Gastrocnemius medialis (tissue), 4 donors: ENCODE results near the gene VRK3.
"Not testable (repeated sequence)": the region's sequence is repeated elsewhere in the genome, so short reads cannot be mapped to it uniquely, and the experiment has no call there.

ENCODE experiments used
- CTCF ChIP-seq, 5 experiments: fragments of 450-650 bp in 3 of 5; fragments of 200-600 bp in 2 of 5; sonication (generic) in 2 of 5; IDR thresholded peaks in 4 of 5; conservative IDR thresholded peaks in 1 of 5; 1 replicate in 4 of 5; 2 replicates in 1 of 5; pipeline ENCODE4 v1.5.1; 2016 to 2019; ENCODE audit warnings: antibody characterized with exemption in 5 of 5, mild to moderate bottlenecking in 3 of 5, moderate library complexity in 3 of 5
- POLR2A ChIP-seq, 2 donors: fragments of 450-650 bp; IDR thresholded peaks; one replicate each; pipeline ENCODE4 v1.6.1; 2017; ENCODE audit warnings: antibody characterized with exemption in 2 of 2, mild to moderate bottlenecking in 2 of 2, moderate library complexity in 2 of 2

- TF ChIP-seq CTCF (IDR thresholded peaks at IDR 0.05 in 4 of 5, conservative IDR thresholded peaks at IDR 0.05 in 1 of 5); POLR2A (IDR thresholded peaks at IDR 0.05): not testable (repeated sequence)
These were observed 80.6 kb downstream of the VRK3 start for GRCh38 chr19:49944567-49944966.
